Tibial nerve (tissue), 4 donors: ENCODE measurements around the gene ADGRL3.

ENCODE experiments used
- CTCF ChIP-seq, 5 experiments: fragments of 200-600 bp in 3 of 5; fragments of 450-650 bp in 2 of 5; sonication (generic) in 3 of 5; IDR thresholded peaks; one replicate each; pipeline ENCODE4 v1.5.1; 2016 to 2019; ENCODE audit warnings: antibody characterized with exemption in 5 of 5, mild to moderate bottlenecking in 3 of 5, moderate library complexity in 2 of 5
- EP300 ChIP-seq, 2 donors: sonication (generic); formaldehyde crosslinking; IDR thresholded peaks; one replicate each; pipeline ENCODE4 v1.6.1; 2017; ENCODE audit warnings: antibody characterized with exemption in 2 of 2, mild to moderate bottlenecking in 1 of 2
- POLR2A ChIP-seq, 2 donors: fragments of 450-650 bp; IDR thresholded peaks; one replicate each; pipeline ENCODE4 v1.6.1; 2017; ENCODE audit warnings: antibody characterized with exemption in 2 of 2, mild to moderate bottlenecking in 2 of 2, moderate library complexity in 2 of 2

GRCh38 chr4:61575796-61576195 lies 375.7 kb downstream of the ADGRL3 start:
- TF ChIP-seq CTCF (IDR thresholded peaks at IDR 0.05) = no peak
- TF ChIP-seq POLR2A (IDR thresholded peaks at IDR 0.05) = no peak
- no peak for TF ChIP-seq EP300 (IDR thresholded peaks at IDR 0.05)
